GM21528 (cell line): ENCODE data around the gene CNBD2.
"Not testable (repeated sequence)": the region's sequence is repeated elsewhere in the genome, so short reads cannot be mapped to it uniquely, and the experiment has no call there.

Source experiments
- ATAC-seq: cut with Tn5 transposase; IDR thresholded peaks from one replicate; pipeline ENCODE4 v1.9.1; 2021; ENCODE audit warnings: mild to moderate bottlenecking, moderate library complexity; ENCODE audit not compliant: unreplicated experiment, low FRiP score

CNBD2 gene

GRCh38 chr20:36017048-36017951 is 48.9 kb downstream of the CNBD2 start:
- no peak for ATAC-seq

GRCh38 chr20:36018208-36018988 is 50.0 kb downstream of the CNBD2 start:
- ATAC-seq, result no peak

- not testable (repeated sequence) for ATAC-seq
Observed at GRCh38 chr20:36026131-36026530, 57.7 kb downstream of the CNBD2 start.

GRCh38 chr20:36028106-36028808 is 59.9 kb downstream of the CNBD2 start:
- no peak for ATAC-seq

- ATAC-seq, result no peak
Observed at GRCh38 chr20:36030149-36030548, 61.8 kb downstream of the CNBD2 start.

GRCh38 chr20:36031806-36032205 is 63.4 kb downstream of the CNBD2 start:
- ATAC-seq, result no peak

GRCh38 chr20:36034875-36035274 is 66.5 kb downstream of the CNBD2 start:
- ATAC-seq, result no peak

GRCh38 chr20:36035745-36036144 is 67.4 kb downstream of the CNBD2 start:
- ATAC-seq, result no peak

- ATAC-seq, result no peak
Observed at GRCh38 chr20:36036688-36037087, 68.3 kb downstream of the CNBD2 start.

GRCh38 chr20:36040571-36040970 is 72.2 kb downstream of the CNBD2 start:
- no peak for ATAC-seq

- ATAC-seq, result no peak
Observed at GRCh38 chr20:36043441-36043840, 75.1 kb downstream of the CNBD2 start.

- ATAC-seq, result no peak
Observed at GRCh38 chr20:36043892-36044515, 75.6 kb downstream of the CNBD2 start.

GRCh38 chr20:36045373-36045714 is 77.0 kb downstream of the CNBD2 start:
- ATAC-seq, result no peak

- not testable (repeated sequence) for ATAC-seq
Observed at GRCh38 chr20:36046073-36046798, 77.8 kb downstream of the CNBD2 start.

- ATAC-seq, result not testable (repeated sequence)
Observed at GRCh38 chr20:36049408-36049807, 81.0 kb downstream of the CNBD2 start.

- peak; percentile 86 for ATAC-seq
Observed at GRCh38 chr20:36050436-36051317, 82.3 kb downstream of the CNBD2 start.

GRCh38 chr20:36051318-36052116 is 83.1 kb downstream of the CNBD2 start:
- no peak for ATAC-seq

- no peak for ATAC-seq
Observed at GRCh38 chr20:36052117-36052513, 83.7 kb downstream of the CNBD2 start.
